HepG2 (cell line): ENCODE results near the gene FSD1. TPM values are rescaled to one million over a fixed set of nuclear protein-coding genes. Genes with fewer than 3 reads are reported as not detected.

Experiments used
- ATAC-seq: fragments of 200-7000 bp; cut with Tn5 transposase; 3 replicates; pipeline ENCODE4 v1.9.1; 2020; ENCODE audit warnings: mild to moderate bottlenecking, moderate library complexity
- BruUV-seq: library from RNA; stranded (reverse); fragments of 400-500 nt; replicated peaks from 2 replicates; lab custom pipeline; 2021; lab: Mats Ljungman, UMichigan
- CTCF ChIA-PET: fragments of 300-600 bp; formaldehyde crosslinking; extraction: SDS; loops from one replicate; lab custom pipeline; 2021; ENCODE audit warnings: low total read pairs, inconsistent platforms, low intra/inter-chr PET ratio; lab: Yijun Ruan, JAX
- POLR2A ChIA-PET: fragments of 350-600 bp; sonication (Branson Sonifier 250); formaldehyde crosslinking; loops from one replicate; lab custom pipeline; 2020; ENCODE audit warnings: antibody characterized with exemption, inconsistent platforms; lab: Yijun Ruan, JAX
- DNase-seq: peaks from one replicate; pipeline ENCODE4 v3.0.0-alpha.2; 2015; ENCODE audit warnings: low spot score
- FAIRE-seq: peaks from 3 replicates; lab custom pipeline; 2011; peaks lifted over from hg19 to GRCh38; lab: Jason Lieb, UNC
- H2AFZ ChIP-seq: one replicate; pipeline ENCODE4 v1.6.1; 2011; ENCODE audit warnings: low read length, inconsistent platforms
- H3K27ac ChIP-seq: fragments of 300-600 bp; 3 replicates; pipeline ENCODE4 v1.8.0; 2011; ENCODE audit warnings: mixed run types, mild to moderate bottlenecking, mixed read lengths, low read length, inconsistent platforms; ENCODE audit not compliant: insufficient read depth; ENCODE audit errors: extremely low read length
- H3K27me3 ChIP-seq, 2 experiments: fragments of 200-600 bp in 1 of 2; 2 replicates in 1 of 2; 3 replicates in 1 of 2; pipeline versions ENCODE4 v1.6.0 to v1.8.0; 2011; ENCODE audit warnings: low read length in 2 of 2, mild to moderate bottlenecking in 2 of 2, moderate library complexity in 2 of 2, inconsistent platforms in 1 of 2; ENCODE audit not compliant: insufficient read depth in 2 of 2, control insufficient read depth in 1 of 2
- H3K36me3 ChIP-seq, 2 experiments: fragments of 200-600 bp in 1 of 2; replicated peaks in 1 of 2; 2 replicates in 1 of 2; 3 replicates in 1 of 2; pipeline versions ENCODE4 v1.5.1 to v1.8.0; 2011; ENCODE audit warnings: low read length in 2 of 2, inconsistent platforms in 1 of 2; ENCODE audit not compliant: insufficient read depth in 2 of 2, control insufficient read depth in 1 of 2
- H3K4me1 ChIP-seq: 2 replicates; pipeline ENCODE4 v1.5.1; 2012; ENCODE audit warnings: low read length, inconsistent platforms; ENCODE audit not compliant: insufficient read depth
- H3K4me2 ChIP-seq: 2 replicates; pipeline ENCODE4 v1.6.0; 2011; ENCODE audit warnings: low read depth, low read length, inconsistent platforms
- H3K4me3 ChIP-seq, 3 experiments: fragments of 200-600 bp in 1 of 3; sonication (generic), shearing (Covaris generic) in 1 of 3; replicated peaks in 1 of 3; 2 replicates each; pipeline ENCODE4 v1.5.1; 2011 to 2016; ENCODE audit warnings: low read length in 3 of 3, inconsistent platforms in 2 of 3, low read depth in 2 of 3, mild to moderate bottlenecking in 2 of 3, control low read depth in 1 of 3, mixed read lengths in 1 of 3; ENCODE audit not compliant: insufficient read depth in 1 of 3
- H3K79me2 ChIP-seq: one replicate; pipeline ENCODE4 v1.6.1; 2011; ENCODE audit warnings: low read length, inconsistent platforms; ENCODE audit not compliant: insufficient read depth
- H3K9ac ChIP-seq: 2 replicates; pipeline ENCODE4 v1.6.0; 2011; ENCODE audit warnings: mild to moderate bottlenecking, low read depth, low read length, inconsistent platforms; ENCODE audit not compliant: insufficient read depth
- H3K9me3 ChIP-seq: 2 replicates; pipeline ENCODE4 v1.5.1; 2012; ENCODE audit warnings: mild to moderate bottlenecking, low read length
- H4K20me1 ChIP-seq: 2 replicates; pipeline ENCODE4 v1.6.0; 2011; ENCODE audit warnings: inconsistent platforms, mild to moderate bottlenecking, low read length, moderate library complexity; ENCODE audit not compliant: insufficient read depth
- CENPT ChIP-seq: sonication (generic); formaldehyde crosslinking; IDR thresholded peaks from 2 replicates; pipeline ENCODE4 v1.8.0; 2022; ENCODE audit warnings: low read depth, mild to moderate bottlenecking, moderate library complexity, missing genetic modification reagents
- ETV5 ChIP-seq: IDR thresholded peaks from 2 replicates; pipeline ENCODE4 v1.6.1; 2018; ENCODE audit warnings: missing biosample characterization, missing genetic modification reagents, inconsistent platforms, borderline replicate concordance
- EZH2 ChIP-seq: conservative IDR thresholded peaks from 2 replicates; pipeline ENCODE4 v1.6.1; 2012; ENCODE audit warnings: mild to moderate bottlenecking, low read depth, low read length, moderate library complexity
- MED13 ChIP-seq: sonication (generic); formaldehyde crosslinking; IDR thresholded peaks from 2 replicates; pipeline ENCODE4 v1.5.0; 2020; ENCODE audit warnings: missing genetic modification reagents
- MED8 ChIP-seq: sonication (generic); formaldehyde crosslinking; IDR thresholded peaks from 2 replicates; pipeline ENCODE4 v1.8.1; 2023; ENCODE audit warnings: mild to moderate bottlenecking, missing genetic modification reagents; ENCODE audit not compliant: insufficient replicate concordance
- NFIB ChIP-seq: sonication (generic); formaldehyde crosslinking; IDR thresholded peaks from 2 replicates; pipeline ENCODE4 v1.9.0; 2021; ENCODE audit warnings: missing genetic modification reagents, mild to moderate bottlenecking, borderline replicate concordance
- RELA ChIP-seq: sonication (generic); formaldehyde crosslinking; IDR thresholded peaks from 2 replicates; pipeline ENCODE4 v1.4.0; 2020; ENCODE audit warnings: missing genetic modification reagents
- SNAPC2 ChIP-seq: sonication (generic); formaldehyde crosslinking; IDR thresholded peaks from 2 replicates; pipeline ENCODE4 v1.8.1; 2022; ENCODE audit warnings: mild to moderate bottlenecking, missing genetic modification reagents
- SP140L ChIP-seq: sonication (generic); formaldehyde crosslinking; IDR thresholded peaks from 2 replicates; pipeline ENCODE4 v1.4.0; 2020; ENCODE audit warnings: missing genetic modification reagents, borderline replicate concordance
- ZNF230 ChIP-seq: sonication (generic); formaldehyde crosslinking; IDR thresholded peaks from 2 replicates; pipeline ENCODE4 v1.4.0; 2020; ENCODE audit warnings: mild to moderate bottlenecking, missing genetic modification reagents
- ZNF3 ChIP-seq: IDR thresholded peaks from 2 replicates; pipeline ENCODE4 v1.7.0; 2017; ENCODE audit warnings: inconsistent platforms
- ZNF30 ChIP-seq: sonication (generic); formaldehyde crosslinking; IDR thresholded peaks from 2 replicates; pipeline ENCODE4 v1.5.0; 2020; ENCODE audit warnings: mild to moderate bottlenecking, missing genetic modification reagents
- ZNF431 ChIP-seq: sonication (generic); formaldehyde crosslinking; IDR thresholded peaks from 2 replicates; pipeline ENCODE4 v1.9.0; 2022; ENCODE audit warnings: missing genetic modification reagents, low read depth, mild to moderate bottlenecking, borderline replicate concordance
- WGBS: methylation state at CpG from one replicate; pipeline ENCODE4 v1.1.6; 2017; ENCODE audit warnings: low lambda C conversion rate; 5-methylcytosine and 5-hydroxymethylcytosine counted together
- in situ Hi-C: cut with HindIII; loops from 2 replicates; pipeline ENCODE4 v1.10.0; 2017; ENCODE audit warnings: low pct_unique_long_range_greater_than_20kb; ENCODE audit not compliant: extremely low pct_ligation_motif_present
- intact Hi-C: fragments of 100-400 bp; cut with micrococcal nuclease; formaldehyde crosslinking; loops from one replicate; pipeline ENCODE4 v1.10.0; 2022; ENCODE audit not compliant: unreplicated experiment
- polyA plus RNA-seq, 8 experiments: library from polyadenylated mRNA; depleted of rRNA in 3 of 8; stranded (reverse) in 7 of 8; unstranded in 1 of 8; fragments of >200 nt; fragmentation: Illumina TruSeq in 4 of 8; extraction: Trizol in 4 of 8; gene quantifications; 2 replicates each; pipeline versions ENCODE4 v1.2.1 to v1.2.3, GENCODE V29; 2011 to 2016; ENCODE audit warnings: low read depth in 4 of 8, missing spikeins in 1 of 8, mixed read lengths in 1 of 8; ENCODE audit not compliant: insufficient read depth in 1 of 8
- total RNA-seq, 5 experiments: library from RNA; depleted of rRNA; stranded (reverse); fragments of >200 nt; fragmentation: Illumina TruSeq; extraction: Trizol; gene quantifications; 2 replicates each; pipeline ENCODE4 v1.2.3, GENCODE V29; 2016; ENCODE audit warnings: low read depth in 1 of 5
- TF ChIP-seq, protein P1 (sequence below): sonication (generic); formaldehyde crosslinking; IDR thresholded peaks from 2 replicates; pipeline ENCODE4 v1.4.0; 2020; ENCODE audit warnings: missing genetic modification reagents, borderline replicate concordance
- TF ChIP-seq, protein P2 (sequence below): sonication (generic); formaldehyde crosslinking; IDR thresholded peaks from 2 replicates; pipeline ENCODE4 v1.8.1; 2023; ENCODE audit warnings: missing genetic modification reagents, inconsistent platforms, borderline replicate concordance
- TF ChIP-seq, protein P3 (sequence below): sonication (generic); formaldehyde crosslinking; IDR thresholded peaks from 2 replicates; pipeline ENCODE4 v1.4.0; 2020; ENCODE audit warnings: missing genetic modification reagents, borderline replicate concordance

The FSD1 gene
- total and polyA plus RNA-seq, 2 of the 13 experiments (the other 11 are each of a cell fraction or from before 2014, with no cell fraction given), result 0.29 to 0.66 TPM

DNA sequence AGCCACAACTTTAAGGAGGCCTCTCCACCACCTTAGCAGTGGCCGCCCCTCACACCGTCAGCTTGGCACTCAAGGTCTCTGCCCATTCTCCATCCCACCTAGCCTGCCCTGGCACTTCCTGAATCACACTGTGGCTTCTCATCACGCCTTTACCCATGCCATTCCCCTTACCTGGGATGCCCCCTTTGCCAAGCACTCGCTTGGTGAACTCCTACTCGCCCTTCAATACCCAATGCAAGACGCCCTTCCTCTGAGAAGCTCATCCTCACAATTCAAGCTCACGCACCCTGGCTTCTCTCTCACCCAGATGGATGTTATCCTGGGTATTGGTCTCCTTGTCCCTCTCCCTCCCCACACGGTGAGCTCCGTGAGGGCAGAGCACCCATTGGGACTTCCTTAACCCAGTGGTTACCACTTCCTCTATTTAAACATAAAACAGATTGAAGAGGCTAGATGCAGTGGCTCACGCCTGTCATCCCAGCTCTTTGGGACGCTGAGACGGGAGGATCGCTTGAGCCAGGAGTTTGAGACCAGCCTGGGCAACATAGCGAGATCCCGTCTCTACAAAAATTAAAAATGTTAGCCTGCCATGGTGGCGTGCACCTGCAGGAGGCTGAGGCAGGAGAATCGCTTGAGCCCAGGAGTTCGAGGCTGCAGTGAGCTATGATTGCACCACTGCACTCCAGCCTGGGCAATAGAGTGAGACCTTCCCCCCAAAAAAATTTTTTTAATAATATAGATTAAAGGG is 38.0 kb upstream of the FSD1 start:
- DNase-seq (no peak), ATAC-seq (no peak), FAIRE-seq (no peak)
- Histone ChIP-seq H3K36me3 (peaks cover 9 to 16% of the 10 kb centered on the region in 2 experiments; a peak in 3 of 5 replicates), H4K20me1 (no peaks in the 10 kb centered on the region), H3K4me1 (peaks cover 20% of the 10 kb centered on the region), H3K27ac (no peak overlapping the region), H3K4me2 (no peak overlapping the region), H3K9ac (no peak overlapping the region), H3K9me3 (no peaks in the 10 kb centered on the region), H2AFZ (no peak overlapping the region), H3K27me3 (no peaks in the 10 kb centered on the region), H3K79me2 (no peaks in the 10 kb centered on the region), H3K4me3 (no peak overlapping the region)
- 95% methylated on average over 17 of the region's 18 CpGs for WGBS
- intact Hi-C loops, result loop anchor here (2.0 to 5.0 kb wide), 3 partner anchors 44 to 136 kb away; partner anchors contain the start of genes CHAF1A, MPND and SH3GL1
- CTCF ChIA-PET, result interaction anchor here (0.6 to 3.2 kb wide), 4 partner anchors 31 to 86 kb away, joined by 3 to 41 read pairs (median 4); no protein-coding TSS in a partner anchor
- in situ Hi-C loops, result loop anchor here (5.0 kb wide), 1 partner anchor 86 kb away; no protein-coding TSS in a partner anchor
- POLR2A ChIA-PET, result interaction anchor here (0.8 to 2.8 kb wide), 11 partner anchors 10 to 109 kb away, joined by 3 to 23 read pairs (median 5); partner anchors contain the start of genes MPND, STAP2 and YJU2
- no TSS peak for BruUV-seq
- TF ChIP-seq ZNF3 (CRISPR knock-in tag) (no peak), CENPT (CRISPR knock-in tag) (no peak), MED13 (CRISPR knock-in tag) (no peak), RELA (CRISPR knock-in tag) (no peak), MED8 (CRISPR knock-in tag) (no peak), EZH2 (no peak), ZNF30 (CRISPR knock-in tag) (no peak), ZNF431 (CRISPR knock-in tag) (no peak), ETV5 (CRISPR knock-in tag) (no peak), NFIB (CRISPR knock-in tag) (no peak), SNAPC2 (CRISPR knock-in tag) (no peak), SP140L (CRISPR knock-in tag) (no peak), ZNF230 (CRISPR knock-in tag) (no peak)
- TF ChIP-seq, protein P1, sequence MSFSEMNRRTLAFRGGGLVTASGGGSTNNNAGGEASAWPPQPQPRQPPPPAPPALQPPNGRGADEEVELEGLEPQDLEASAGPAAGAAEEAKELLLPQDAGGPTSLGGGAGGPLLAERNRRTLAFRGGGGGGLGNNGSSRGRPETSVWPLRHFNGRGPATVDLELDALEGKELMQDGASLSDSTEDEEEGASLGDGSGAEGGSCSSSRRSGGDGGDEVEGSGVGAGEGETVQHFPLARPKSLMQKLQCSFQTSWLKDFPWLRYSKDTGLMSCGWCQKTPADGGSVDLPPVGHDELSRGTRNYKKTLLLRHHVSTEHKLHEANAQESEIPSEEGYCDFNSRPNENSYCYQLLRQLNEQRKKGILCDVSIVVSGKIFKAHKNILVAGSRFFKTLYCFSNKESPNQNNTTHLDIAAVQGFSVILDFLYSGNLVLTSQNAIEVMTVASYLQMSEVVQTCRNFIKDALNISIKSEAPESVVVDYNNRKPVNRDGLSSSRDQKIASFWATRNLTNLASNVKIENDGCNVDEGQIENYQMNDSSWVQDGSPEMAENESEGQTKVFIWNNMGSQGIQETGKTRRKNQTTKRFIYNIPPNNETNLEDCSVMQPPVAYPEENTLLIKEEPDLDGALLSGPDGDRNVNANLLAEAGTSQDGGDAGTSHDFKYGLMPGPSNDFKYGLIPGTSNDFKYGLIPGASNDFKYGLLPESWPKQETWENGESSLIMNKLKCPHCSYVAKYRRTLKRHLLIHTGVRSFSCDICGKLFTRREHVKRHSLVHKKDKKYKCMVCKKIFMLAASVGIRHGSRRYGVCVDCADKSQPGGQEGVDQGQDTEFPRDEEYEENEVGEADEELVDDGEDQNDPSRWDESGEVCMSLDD (CRISPR knock-in tag), result no peak
- TF ChIP-seq, protein P2, sequence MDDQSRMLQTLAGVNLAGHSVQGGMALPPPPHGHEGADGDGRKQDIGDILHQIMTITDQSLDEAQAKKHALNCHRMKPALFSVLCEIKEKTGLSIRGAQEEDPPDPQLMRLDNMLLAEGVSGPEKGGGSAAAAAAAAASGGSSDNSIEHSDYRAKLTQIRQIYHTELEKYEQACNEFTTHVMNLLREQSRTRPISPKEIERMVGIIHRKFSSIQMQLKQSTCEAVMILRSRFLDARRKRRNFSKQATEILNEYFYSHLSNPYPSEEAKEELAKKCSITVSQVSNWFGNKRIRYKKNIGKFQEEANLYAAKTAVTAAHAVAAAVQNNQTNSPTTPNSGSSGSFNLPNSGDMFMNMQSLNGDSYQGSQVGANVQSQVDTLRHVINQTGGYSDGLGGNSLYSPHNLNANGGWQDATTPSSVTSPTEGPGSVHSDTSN, result no peak
- TF ChIP-seq, protein P3, sequence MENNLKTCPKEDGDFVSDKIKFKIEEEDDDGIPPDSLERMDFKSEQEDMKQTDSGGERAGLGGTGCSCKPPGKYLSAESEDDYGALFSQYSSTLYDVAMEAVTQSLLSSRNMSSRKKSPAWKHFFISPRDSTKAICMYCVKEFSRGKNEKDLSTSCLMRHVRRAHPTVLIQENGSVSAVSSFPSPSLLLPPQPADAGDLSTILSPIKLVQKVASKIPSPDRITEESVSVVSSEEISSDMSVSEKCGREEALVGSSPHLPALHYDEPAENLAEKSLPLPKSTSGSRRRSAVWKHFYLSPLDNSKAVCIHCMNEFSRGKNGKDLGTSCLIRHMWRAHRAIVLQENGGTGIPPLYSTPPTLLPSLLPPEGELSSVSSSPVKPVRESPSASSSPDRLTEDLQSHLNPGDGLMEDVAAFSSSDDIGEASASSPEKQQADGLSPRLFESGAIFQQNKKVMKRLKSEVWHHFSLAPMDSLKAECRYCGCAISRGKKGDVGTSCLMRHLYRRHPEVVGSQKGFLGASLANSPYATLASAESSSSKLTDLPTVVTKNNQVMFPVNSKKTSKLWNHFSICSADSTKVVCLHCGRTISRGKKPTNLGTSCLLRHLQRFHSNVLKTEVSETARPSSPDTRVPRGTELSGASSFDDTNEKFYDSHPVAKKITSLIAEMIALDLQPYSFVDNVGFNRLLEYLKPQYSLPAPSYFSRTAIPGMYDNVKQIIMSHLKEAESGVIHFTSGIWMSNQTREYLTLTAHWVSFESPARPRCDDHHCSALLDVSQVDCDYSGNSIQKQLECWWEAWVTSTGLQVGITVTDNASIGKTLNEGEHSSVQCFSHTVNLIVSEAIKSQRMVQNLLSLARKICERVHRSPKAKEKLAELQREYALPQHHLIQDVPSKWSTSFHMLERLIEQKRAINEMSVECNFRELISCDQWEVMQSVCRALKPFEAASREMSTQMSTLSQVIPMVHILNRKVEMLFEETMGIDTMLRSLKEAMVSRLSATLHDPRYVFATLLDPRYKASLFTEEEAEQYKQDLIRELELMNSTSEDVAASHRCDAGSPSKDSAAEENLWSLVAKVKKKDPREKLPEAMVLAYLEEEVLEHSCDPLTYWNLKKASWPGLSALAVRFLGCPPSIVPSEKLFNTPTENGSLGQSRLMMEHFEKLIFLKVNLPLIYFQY, result no peak
